Naive thymus-derived CD4-positive, alpha-beta T cell (primary cell): Measurements from ENCODE around the gene SENP5. TPM values are rescaled to one million over a fixed set of nuclear protein-coding genes. Genes with fewer than 3 reads are reported as not detected.

Experiments used
- ATAC-seq: fragments of 150-1000 bp; cut with Tn5 transposase; 2 replicates; pipeline ENCODE4 v1.10.0; 2021; ENCODE audit warnings: mild to moderate bottlenecking, moderate library complexity
- CTCF ChIA-PET: fragments of 350-600 bp; sonication (Branson Sonifier 250); formaldehyde crosslinking; loops from one replicate; lab custom pipeline; 2021; ENCODE audit warnings: antibody characterized with exemption; lab: Charles Lee
- POLR2A ChIA-PET: fragments of 350-600 bp; sonication (Branson Sonifier 250); formaldehyde crosslinking; loops from one replicate; lab custom pipeline; 2021; ENCODE audit warnings: antibody characterized with exemption, inconsistent platforms; lab: Charles Lee
- DNase-seq, 9 donors: peaks; one replicate each; pipeline versions ENCODE4 v3.0.0 to v3.0.0-alpha.2; 2020 to 2022; ENCODE audit warnings: mixed read lengths in 1 of 9
- H3K27ac ChIP-seq: one replicate; pipeline ENCODE4 v1.7.0; 2013; ENCODE audit warnings: mild to moderate bottlenecking, low read depth, low read length, moderate library complexity
- H3K27me3 ChIP-seq, 2 donors: one replicate each; pipeline ENCODE4 v1.7.0; 2013; ENCODE audit warnings: low read length in 2 of 2, mild to moderate bottlenecking in 2 of 2, moderate library complexity in 2 of 2; ENCODE audit not compliant: control insufficient read depth in 2 of 2, insufficient read depth in 2 of 2
- H3K36me3 ChIP-seq, 3 experiments: 1 replicate in 2 of 3; 2 replicates in 1 of 3; pipeline ENCODE4 v1.7.0; 2013; ENCODE audit warnings: low read length in 3 of 3, mild to moderate bottlenecking in 3 of 3, moderate library complexity in 1 of 3; ENCODE audit not compliant: insufficient read depth in 3 of 3, control insufficient read depth in 2 of 3
- H3K4me1 ChIP-seq, 2 donors: one replicate each; pipeline ENCODE4 v1.7.0; 2013; ENCODE audit warnings: low read length in 2 of 2, mild to moderate bottlenecking in 2 of 2, moderate library complexity in 1 of 2; ENCODE audit not compliant: control insufficient read depth in 2 of 2, insufficient read depth in 2 of 2
- H3K4me3 ChIP-seq: 2 replicates; pipeline ENCODE4 v1.7.0; 2013; ENCODE audit warnings: mild to moderate bottlenecking, low read length
- H3K9me3 ChIP-seq, 3 experiments: 1 replicate in 2 of 3; 2 replicates in 1 of 3; pipeline ENCODE4 v1.7.0; 2013; ENCODE audit warnings: low read length in 3 of 3; ENCODE audit not compliant: control insufficient read depth in 2 of 3
- H3K27ac Mint-ChIP-seq, 9 donors: one replicate each; pipeline ENCODE4 v1.8.0; 2020 to 2022; ENCODE audit warnings: mixed read lengths in 9 of 9, mild to moderate bottlenecking in 8 of 9, moderate library complexity in 5 of 9, inconsistent platforms in 2 of 9
- H3K27me3 Mint-ChIP-seq, 5 donors: one replicate each; pipeline ENCODE4 v1.8.0; 2021 to 2022; ENCODE audit warnings: mixed read lengths in 5 of 5, mild to moderate bottlenecking in 1 of 5
- H3K36me3 Mint-ChIP-seq, 5 donors: one replicate each; pipeline ENCODE4 v1.8.0; 2020 to 2022; ENCODE audit warnings: mixed read lengths in 5 of 5, mild to moderate bottlenecking in 3 of 5, inconsistent platforms in 1 of 5
- H3K4me1 Mint-ChIP-seq, 7 donors: one replicate each; pipeline ENCODE4 v1.8.0; 2020 to 2022; ENCODE audit warnings: mixed read lengths in 7 of 7, mild to moderate bottlenecking in 3 of 7, inconsistent platforms in 1 of 7
- H3K4me3 Mint-ChIP-seq, 10 donors: one replicate each; pipeline ENCODE4 v1.8.0; 2020 to 2022; ENCODE audit warnings: mild to moderate bottlenecking in 10 of 10, mixed read lengths in 10 of 10, moderate library complexity in 6 of 10, inconsistent platforms in 2 of 10
- H3K9me3 Mint-ChIP-seq, 11 donors: one replicate each; pipeline ENCODE4 v1.8.0; 2020 to 2022; ENCODE audit warnings: mixed read lengths in 11 of 11, mild to moderate bottlenecking in 4 of 11, inconsistent platforms in 1 of 11, moderate library complexity in 1 of 11
- intact Hi-C, 2 donors: fragments of 100-400 bp; cut with micrococcal nuclease; formaldehyde crosslinking; loops; one replicate each; pipeline ENCODE4 v1.15.1; 2023
- polyA plus RNA-seq, 2 donors: library from polyadenylated mRNA; unstranded; fragments of 300-500 nt; fragmentation: Illumina TruSeq; gene quantifications; one replicate each; pipeline ENCODE4 v1.2.3, GENCODE V29; 2021
- total RNA-seq, 6 experiments: library from RNA in 5 of 6; stranded (reverse) in 5 of 6; gene quantifications; 1 replicate in 5 of 6; 2 replicates in 1 of 6; pipeline ENCODE4 v1.2.3 and lab custom pipeline; 2021 to 2026

SENP5 gene
- total and polyA plus RNA-seq, 7 experiments from 2014 or later, result 6.8 to 59.4 (median 41.3) TPM

- H3K4me3 ChIP-seq, result no peak overlapping the region
- ATAC-seq (no peak), DNase-seq (no peak)
- H3K36me3 ChIP-seq, result peaks cover 0 to 13% (median 0%) of the 10 kb centered on the region in 3 experiments
- intact Hi-C loops, result no loop called here
- H3K9me3 ChIP-seq, result no peaks in the 10 kb centered on the region
- no peaks in the 10 kb centered on the region for H3K27me3 ChIP-seq
- Mint-ChIP-seq H3K9me3 (peaks cover 0 to 12% (median 3%) of the 10 kb centered on the region in 11 donors), H3K4me1 (no peaks in the 10 kb centered on the region), H3K27me3 (no peaks in the 10 kb centered on the region), H3K4me3 (no peak overlapping the region), H3K36me3 (peaks cover 0 to 37% (median 21%) of the 10 kb centered on the region in 5 donors), H3K27ac (peak overlapping the region in 1 of 9 donors; percentile 11)
- no peak overlapping the region for H3K27ac ChIP-seq
- CTCF ChIA-PET, result no interaction called here
- POLR2A ChIA-PET, result no interaction called here
- H3K4me1 ChIP-seq, result no peaks in the 10 kb centered on the region
Measured at GRCh38 chr3:196918968-196919367, 51.2 kb downstream of the SENP5 start.

GRCh38 chr3:196920733-196921132 lies 53.0 kb downstream of the SENP5 start:
- no peaks in the 10 kb centered on the region for H3K27me3 ChIP-seq
- POLR2A ChIA-PET, result no interaction called here
- ATAC-seq (no peak), DNase-seq (no peak)
- intact Hi-C loops, result no loop called here
- H3K4me3 ChIP-seq, result no peak overlapping the region
- H3K27me3 Mint-ChIP-seq, result no peaks in the 10 kb centered on the region
- H3K9me3 Mint-ChIP-seq, result peaks cover 0 to 9% (median 3%) of the 10 kb centered on the region in 11 donors
- no peaks in the 10 kb centered on the region for H3K9me3 ChIP-seq
- H3K4me3 Mint-ChIP-seq, result no peak overlapping the region
- no peaks in the 10 kb centered on the region for H3K4me1 Mint-ChIP-seq
- no peak overlapping the region for H3K27ac ChIP-seq
- CTCF ChIA-PET, result no interaction called here
- peaks cover 0 to under 1% (median 0%) of the 10 kb centered on the region in 3 experiments for H3K36me3 ChIP-seq
- H3K27ac Mint-ChIP-seq, result peak overlapping the region in 3 of 9 donors; percentile 0 to 34 (median 28)
- H3K36me3 Mint-ChIP-seq, result peaks cover 0 to 20% (median 9%) of the 10 kb centered on the region in 5 donors
- no peaks in the 10 kb centered on the region for H3K4me1 ChIP-seq

- Histone ChIP-seq H3K9me3 (no peaks in the 10 kb centered on the region), H3K27me3 (no peaks in the 10 kb centered on the region), H3K27ac (no peak overlapping the region), H3K4me3 (no peak overlapping the region), H3K36me3 (peaks cover 0 to 39% (median 15%) of the 10 kb centered on the region in 3 experiments), H3K4me1 (no peaks in the 10 kb centered on the region)
- no peaks in the 10 kb centered on the region for H3K4me1 Mint-ChIP-seq
- no peaks in the 10 kb centered on the region for H3K27me3 Mint-ChIP-seq
- H3K9me3 Mint-ChIP-seq, result no peaks in the 10 kb centered on the region
- intact Hi-C loops, result no loop called here
- peaks cover 3 to 30% (median 9%) of the 10 kb centered on the region in 5 donors for H3K36me3 Mint-ChIP-seq
- ChIA-PET POLR2A (interaction anchor here (0.6 to 1.2 kb wide), 2 partner anchors 14 to 144 kb away, joined by 3 read pairs; partner anchors contain the start of gene NCBP2), CTCF (no interaction called here)
- no peak for DNase-seq
- H3K27ac Mint-ChIP-seq, result peak overlapping the region in 2 of 9 donors; percentile 21 to 28
- no peak overlapping the region for H3K4me3 Mint-ChIP-seq
- ATAC-seq, result no peak
Measured at GRCh38 chr3:196927571-196928453, 60.1 kb downstream of the SENP5 start.

- ATAC-seq (no peak), DNase-seq (no peak)
- no peaks in the 10 kb centered on the region for H3K4me1 ChIP-seq
- Mint-ChIP-seq H3K27me3 (no peaks in the 10 kb centered on the region), H3K4me1 (no peaks in the 10 kb centered on the region), H3K27ac (no peak overlapping the region), H3K9me3 (no peaks in the 10 kb centered on the region), H3K4me3 (no peak overlapping the region), H3K36me3 (peaks cover 7 to 39% (median 15%) of the 10 kb centered on the region in 5 donors)
- POLR2A ChIA-PET, result interaction anchor here (0.9 kb wide), 1 partner anchor 10 kb away, joined by 3 read pairs; no protein-coding TSS in a partner anchor
- CTCF ChIA-PET, result no interaction called here
- H3K9me3 ChIP-seq, result no peaks in the 10 kb centered on the region
- no peaks in the 10 kb centered on the region for H3K27me3 ChIP-seq
- intact Hi-C loops, result no loop called here
- H3K4me3 ChIP-seq, result no peak overlapping the region
- H3K27ac ChIP-seq, result no peak overlapping the region
- peaks cover 7 to 65% (median 25%) of the 10 kb centered on the region in 3 experiments for H3K36me3 ChIP-seq
Measured at GRCh38 chr3:196931157-196931556, 63.4 kb downstream of the SENP5 start.

- H3K4me3 ChIP-seq, result no peak overlapping the region
- ATAC-seq (no peak), DNase-seq (no peak)
- Mint-ChIP-seq H3K4me1 (peaks cover 0 to 2% (median 0%) of the 10 kb centered on the region in 7 donors), H3K36me3 (peaks cover 13 to 48% (median 18%) of the 10 kb centered on the region in 5 donors), H3K4me3 (no peak overlapping the region), H3K9me3 (no peaks in the 10 kb centered on the region), H3K27me3 (no peaks in the 10 kb centered on the region), H3K27ac (peak overlapping the region in 3 of 9 donors; percentile 9 to 38 (median 21))
- no peaks in the 10 kb centered on the region for H3K27me3 ChIP-seq
- no peaks in the 10 kb centered on the region for H3K4me1 ChIP-seq
- CTCF ChIA-PET, result no interaction called here
- POLR2A ChIA-PET, result interaction anchor here (0.7 kb wide), 1 partner anchor 669 kb away, joined by 4 read pairs; no protein-coding TSS in a partner anchor
- intact Hi-C loops, result no loop called here
- H3K9me3 ChIP-seq, result no peaks in the 10 kb centered on the region
- H3K36me3 ChIP-seq, result peaks cover 13 to 74% (median 33%) of the 10 kb centered on the region in 3 experiments
- no peak overlapping the region for H3K27ac ChIP-seq
Measured at GRCh38 chr3:196931828-196932587, 64.3 kb downstream of the SENP5 start.

- CTCF ChIA-PET, result no interaction called here
- Histone ChIP-seq H3K27me3 (no peaks in the 10 kb centered on the region), H3K4me3 (no peak overlapping the region), H3K36me3 (peaks cover 18 to 80% (median 36%) of the 10 kb centered on the region in 3 experiments), H3K27ac (no peak overlapping the region), H3K9me3 (no peaks in the 10 kb centered on the region), H3K4me1 (no peaks in the 10 kb centered on the region)
- intact Hi-C loops, result no loop called here
- Mint-ChIP-seq H3K27ac (peak overlapping the region in 2 of 9 donors; percentile 9 to 38), H3K27me3 (no peaks in the 10 kb centered on the region), H3K4me1 (peaks cover 0 to 8% (median 0%) of the 10 kb centered on the region in 7 donors), H3K9me3 (no peaks in the 10 kb centered on the region), H3K36me3 (peaks cover 14 to 54% (median 24%) of the 10 kb centered on the region in 5 donors), H3K4me3 (no peak overlapping the region)
- ATAC-seq, result no peak
- no peak for DNase-seq
- POLR2A ChIA-PET, result no interaction called here
Measured at GRCh38 chr3:196932600-196932999, 64.9 kb downstream of the SENP5 start.
